HUES6 (cell line): ENCODE data around the gene PRMT1.
"Not testable (repeated sequence)": the region's sequence is repeated elsewhere in the genome, so short reads cannot be mapped to it uniquely, and the experiment has no call there.

Experiments used
- H3K27ac ChIP-seq: 2 replicates; pipeline ENCODE4 v1.7.0; 2013; ENCODE audit warnings: low read depth, mild to moderate bottlenecking, low read length, inconsistent platforms
- H3K27me3 ChIP-seq: 2 replicates; pipeline ENCODE4 v1.6.1; 2013; ENCODE audit warnings: low read length; ENCODE audit not compliant: control insufficient read depth, insufficient read depth
- H3K36me3 ChIP-seq: 2 replicates; pipeline ENCODE4 v1.6.1; 2013; ENCODE audit warnings: low read length; ENCODE audit not compliant: control insufficient read depth, insufficient read depth
- H3K4me1 ChIP-seq: 2 replicates; pipeline ENCODE4 v1.6.1; 2013; ENCODE audit warnings: low read length; ENCODE audit not compliant: control insufficient read depth, insufficient read depth
- H3K4me3 ChIP-seq: 2 replicates; pipeline ENCODE4 v1.5.1; 2013; ENCODE audit warnings: low read depth, low read length
- H3K9ac ChIP-seq: one replicate; pipeline ENCODE4 v1.6.1; 2013; ENCODE audit warnings: mild to moderate bottlenecking, low read length
- H3K9me3 ChIP-seq: 2 replicates; pipeline ENCODE4 v1.6.1; 2013; ENCODE audit warnings: low read depth, low read length; ENCODE audit not compliant: control insufficient read depth, insufficient read depth

Gene PRMT1

DNA sequence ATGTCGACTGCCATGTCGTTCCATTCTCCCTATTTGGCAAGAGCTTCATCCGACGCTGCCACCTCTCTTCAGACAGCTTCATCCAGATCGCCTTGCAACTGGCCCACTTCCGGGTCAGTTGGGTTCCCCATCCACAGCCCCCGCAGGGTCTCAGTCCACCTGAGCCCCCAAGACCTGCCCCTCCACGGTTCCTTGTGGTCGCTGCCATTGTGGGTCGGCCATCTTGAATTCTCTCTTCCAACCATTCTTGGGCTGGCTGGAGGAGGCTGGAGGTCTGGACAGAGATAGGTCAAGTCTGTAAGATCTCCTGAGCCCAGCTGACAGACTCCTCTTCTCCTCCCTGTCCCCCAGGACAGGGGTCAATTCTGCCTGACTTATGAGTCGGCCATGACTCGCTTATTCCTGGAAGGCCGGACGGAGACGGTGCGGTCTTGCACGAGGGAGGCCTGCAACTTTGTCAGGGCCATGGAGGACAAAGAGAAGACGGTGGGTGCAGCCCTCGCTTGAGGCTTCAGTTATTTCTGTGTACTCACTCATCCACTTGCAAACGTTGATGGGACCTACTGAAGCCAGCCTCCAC, 33.4 kb downstream of the PRMT1 start:
- no peaks in the 10 kb centered on the region for H3K9me3 ChIP-seq
- peaks cover 20% of the 10 kb centered on the region for H3K36me3 ChIP-seq
- peaks cover 4% of the 10 kb centered on the region; the same call in 1 of the 2 replicates for H3K4me1 ChIP-seq
- no peak overlapping the region for H3K27ac ChIP-seq
- no peak overlapping the region for H3K9ac ChIP-seq
- no peaks in the 10 kb centered on the region for H3K27me3 ChIP-seq
- no peak overlapping the region for H3K4me3 ChIP-seq

DNA sequence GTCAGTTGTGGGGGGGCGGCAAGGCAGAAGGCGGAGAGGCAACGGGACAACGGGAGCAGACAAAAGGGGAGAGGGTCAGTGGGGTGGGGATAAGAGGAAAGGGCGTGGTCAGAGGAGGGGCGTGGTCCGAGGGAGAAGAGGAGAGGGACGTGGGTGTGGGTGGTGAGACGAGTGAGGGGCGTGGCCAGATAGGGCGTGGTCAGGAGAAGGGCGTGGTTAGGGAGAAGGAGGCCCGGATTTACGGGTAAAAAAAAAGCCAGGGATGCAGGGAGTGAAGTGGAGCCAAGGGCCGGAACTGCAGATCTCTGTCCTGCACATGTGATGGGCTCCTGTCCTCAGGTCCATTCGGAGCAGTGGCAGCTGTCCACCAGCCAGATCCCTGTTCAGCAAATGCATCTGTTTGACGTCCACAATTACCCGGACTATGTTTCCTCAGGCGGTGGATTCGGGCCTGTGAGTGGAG, 35.4 kb downstream of the PRMT1 start:
- no peaks in the 10 kb centered on the region for H3K27me3 ChIP-seq
- H3K9ac ChIP-seq = peak overlapping the region; percentile 29
- H3K27ac ChIP-seq = no peak overlapping the region
- H3K4me3 ChIP-seq = peak overlapping the region; percentile 11; the same call in 1 of the 2 replicates
- H3K9me3 ChIP-seq = no peaks in the 10 kb centered on the region
- peaks cover 4% of the 10 kb centered on the region; the same call in 1 of the 2 replicates for H3K4me1 ChIP-seq
- peaks cover 13% of the 10 kb centered on the region for H3K36me3 ChIP-seq

DNA sequence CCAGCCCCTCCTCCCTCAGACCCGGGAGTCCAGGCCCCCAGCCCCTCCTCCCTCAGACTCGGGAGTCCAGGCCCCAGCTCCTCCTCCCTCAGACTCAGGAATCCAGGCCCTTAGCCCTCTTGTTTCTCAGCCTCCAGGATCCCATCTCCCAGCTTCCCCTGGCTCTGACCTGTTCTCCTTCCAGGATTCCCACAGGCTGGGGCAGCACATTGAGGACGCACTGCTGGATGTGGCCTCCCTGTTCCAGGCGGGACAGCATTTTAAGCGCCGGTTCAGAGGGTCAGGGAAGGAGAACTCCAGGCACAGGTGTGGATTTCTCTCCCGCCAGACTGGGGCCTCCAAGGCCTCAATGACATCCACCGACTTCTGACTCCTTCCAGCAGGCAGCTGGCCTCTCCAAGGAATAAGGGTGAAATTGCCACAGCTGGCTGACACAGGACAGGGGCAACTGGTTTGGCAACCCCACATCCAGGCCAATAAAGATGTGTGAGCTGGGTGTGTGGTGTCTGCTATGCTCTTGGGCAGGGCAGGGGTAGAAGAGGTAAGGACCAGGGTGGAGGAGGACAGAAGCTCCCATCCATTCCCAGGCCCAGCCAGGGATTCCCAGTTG, 36.3 kb downstream of the PRMT1 start:
- Histone ChIP-seq H3K36me3 (peaks cover 13% of the 10 kb centered on the region), H3K4me1 (peaks cover 4% of the 10 kb centered on the region; the same call in 1 of the 2 replicates), H3K4me3 (no peak overlapping the region), H3K27me3 (no peaks in the 10 kb centered on the region), H3K9ac (no peak overlapping the region), H3K27ac (no peak overlapping the region), H3K9me3 (no peaks in the 10 kb centered on the region)

DNA sequence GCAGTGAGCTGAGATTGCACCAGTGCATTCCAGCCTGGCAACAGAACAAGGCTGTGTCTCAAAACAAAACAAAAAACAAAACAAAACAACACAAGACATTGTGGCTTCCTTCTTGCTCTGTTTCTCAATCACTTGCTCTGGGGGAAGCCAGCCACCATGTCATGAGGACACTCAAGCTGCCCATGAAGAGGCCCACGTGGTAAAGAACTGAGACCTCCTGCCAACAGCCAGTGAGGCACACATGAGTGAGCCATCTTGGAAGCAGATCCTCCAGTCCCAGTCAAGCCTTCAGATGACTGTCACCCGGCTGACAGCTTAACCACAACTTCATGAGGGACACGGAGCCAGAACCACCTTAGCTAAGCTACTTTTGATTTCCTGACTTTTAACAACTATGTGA, 39.1 kb downstream of the PRMT1 start:
- Histone ChIP-seq H3K4me3 (no peak overlapping the region), H3K27ac (no peak overlapping the region), H3K36me3 (peaks cover 9% of the 10 kb centered on the region)

DNA sequence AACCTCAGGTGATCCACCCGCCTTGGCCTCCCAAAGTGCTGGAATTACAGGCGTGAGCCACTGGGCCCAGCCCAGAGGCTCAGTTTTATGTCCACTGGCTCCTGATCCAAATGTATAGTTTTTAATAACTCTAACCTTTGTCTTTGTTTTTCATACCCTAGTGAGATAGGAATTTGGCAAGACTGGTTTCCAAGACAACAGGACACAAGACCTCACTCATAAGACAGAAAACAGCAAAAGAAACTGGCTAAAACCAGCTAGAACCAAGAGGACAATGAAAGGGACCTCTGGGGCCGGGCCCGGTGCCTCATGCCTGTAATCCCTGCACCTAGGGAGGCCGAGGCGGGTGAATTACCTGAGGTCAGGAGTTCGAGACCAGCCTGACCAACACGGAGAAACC, 41.4 kb downstream of the PRMT1 start:
- Histone ChIP-seq H3K4me1 (peaks cover 4% of the 10 kb centered on the region; the same call in 1 of the 2 replicates), H3K9me3 (no peaks in the 10 kb centered on the region), H3K9ac (no peak overlapping the region), H3K4me3 (no peak overlapping the region), H3K36me3 (peaks cover 1% of the 10 kb centered on the region), H3K27me3 (no peaks in the 10 kb centered on the region), H3K27ac (no peak overlapping the region)

More for the DNA sequence above, 39.1 kb downstream of the PRMT1 start:
- Histone ChIP-seq H3K27me3 (no peaks in the 10 kb centered on the region), H3K4me1 (peaks cover 8% of the 10 kb centered on the region; the same call in 1 of the 2 replicates), H3K9ac (no peak overlapping the region), H3K9me3 (no peaks in the 10 kb centered on the region)

DNA sequence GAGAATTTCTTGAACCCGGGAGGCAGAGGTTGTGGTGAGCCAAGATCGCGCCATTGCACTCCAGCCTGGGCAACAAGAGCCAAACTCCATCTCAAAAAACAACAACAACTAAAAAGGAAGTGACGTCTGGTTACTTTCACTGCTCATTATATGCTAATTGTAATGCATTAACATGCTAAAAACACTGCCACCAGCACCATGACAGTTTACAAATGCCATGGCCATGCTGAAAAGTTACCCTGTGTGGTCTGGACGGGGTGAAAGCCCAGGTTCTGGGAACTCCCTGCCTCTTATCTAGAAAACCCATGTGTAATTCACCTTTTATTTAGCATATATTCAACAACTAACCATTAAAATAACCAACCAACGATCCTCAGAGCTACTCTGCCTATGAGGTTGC, 41.9 kb downstream of the PRMT1 start:
- H3K4me3 ChIP-seq = no peak overlapping the region
- no peaks in the 10 kb centered on the region for H3K9me3 ChIP-seq
- no peak overlapping the region for H3K9ac ChIP-seq
- no peaks in the 10 kb centered on the region for H3K27me3 ChIP-seq
- peaks cover 4% of the 10 kb centered on the region; the same call in 1 of the 2 replicates for H3K4me1 ChIP-seq
- H3K27ac ChIP-seq = no peak overlapping the region
- no peaks in the 10 kb centered on the region for H3K36me3 ChIP-seq

DNA sequence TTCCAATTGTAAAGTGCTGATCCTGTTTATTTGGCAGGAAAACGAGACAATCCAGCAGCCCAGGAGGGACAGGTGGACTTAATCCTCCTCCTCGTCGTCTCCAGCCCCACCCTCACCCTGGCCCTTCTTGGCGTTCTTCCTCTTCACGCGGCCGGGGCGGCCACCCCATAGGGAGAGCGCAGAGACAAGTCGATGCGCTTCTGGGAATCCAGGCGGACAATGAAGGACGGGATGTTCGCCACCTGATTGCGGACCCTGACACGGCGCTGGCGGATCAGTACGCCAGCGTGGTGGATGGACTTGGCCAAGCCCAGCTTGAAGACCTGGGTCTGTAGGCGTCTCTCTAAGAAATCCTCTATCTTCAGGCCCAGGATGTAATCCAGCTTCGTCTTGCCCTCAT, 42.3 kb downstream of the PRMT1 start:
- H3K9me3 ChIP-seq, H3K4me1 ChIP-seq: not testable (repeated sequence)

DNA sequence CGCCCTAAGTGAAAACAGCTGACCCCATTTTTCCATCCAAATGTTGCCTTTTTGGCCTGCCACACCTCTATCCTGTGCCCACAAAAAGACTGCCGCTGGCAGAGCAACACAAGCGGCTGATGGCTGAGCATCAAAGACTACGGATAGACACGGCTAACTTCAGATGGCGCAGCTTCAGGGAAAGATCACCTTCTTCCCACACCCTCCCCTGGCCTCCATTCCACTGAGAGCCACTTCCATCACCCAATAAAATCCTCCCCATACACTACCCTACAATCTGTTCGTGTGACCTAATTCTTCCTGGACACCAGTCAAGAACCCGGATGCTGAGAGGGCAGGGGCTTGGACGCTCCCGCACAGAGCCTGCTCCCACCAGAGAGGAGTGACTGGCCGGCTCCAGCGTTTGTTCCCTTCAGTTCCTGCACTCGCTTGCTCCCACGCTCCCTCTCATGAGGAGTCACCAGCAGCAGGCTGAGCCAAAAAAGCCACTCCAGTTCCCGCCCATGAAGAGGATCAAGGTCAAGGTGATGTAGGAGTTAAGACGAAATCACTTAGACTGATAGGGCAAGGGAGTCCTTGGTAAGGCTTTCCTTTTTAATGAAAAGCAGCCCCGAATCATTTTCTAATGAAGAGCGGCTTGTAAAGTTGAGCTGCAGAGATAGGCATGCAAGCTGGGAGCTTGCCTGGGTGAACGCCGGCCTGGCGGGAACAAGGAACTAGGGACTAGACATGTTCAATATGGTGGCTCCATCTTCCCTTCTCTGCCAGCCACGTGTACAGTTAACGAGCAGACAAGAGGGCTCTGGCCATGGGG, 50.4 kb downstream of the PRMT1 start:
- Histone ChIP-seq H3K27ac (no peak overlapping the region), H3K4me3 (no peak overlapping the region), H3K27me3 (no peaks in the 10 kb centered on the region), H3K4me1 (no peaks in the 10 kb centered on the region), H3K9ac (no peak overlapping the region), H3K36me3 (no peaks in the 10 kb centered on the region), H3K9me3 (no peaks in the 10 kb centered on the region)

More for the DNA sequence above, 42.3 kb downstream of the PRMT1 start:
- not testable (repeated sequence) for H3K36me3 ChIP-seq, H3K27ac ChIP-seq, H3K27me3 ChIP-seq, H3K4me3 ChIP-seq, H3K9ac ChIP-seq

DNA sequence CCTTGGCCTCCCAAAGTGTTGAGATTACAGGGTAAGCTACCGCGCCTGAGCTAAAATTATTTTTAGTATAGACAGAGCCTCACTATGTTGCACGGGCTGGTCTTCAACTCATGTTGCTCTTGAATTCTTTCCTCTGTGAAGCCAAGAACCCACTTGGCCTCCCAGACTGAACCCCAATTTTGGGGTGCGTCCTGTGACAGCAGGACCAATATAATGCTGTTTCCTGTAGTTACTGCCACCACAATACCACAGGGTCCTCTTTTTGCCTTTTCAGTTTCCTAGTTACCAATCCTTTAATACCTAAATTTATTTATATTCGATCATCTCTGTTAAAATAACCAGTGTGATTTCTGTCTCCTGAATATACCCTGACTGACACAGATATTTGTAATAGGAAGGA, 53.1 kb downstream of the PRMT1 start:
- Histone ChIP-seq H3K4me1 (no peaks in the 10 kb centered on the region), H3K4me3 (no peak overlapping the region), H3K9ac (no peak overlapping the region), H3K9me3 (no peaks in the 10 kb centered on the region), H3K27me3 (no peaks in the 10 kb centered on the region), H3K36me3 (no peaks in the 10 kb centered on the region), H3K27ac (no peak overlapping the region)
